Activated CD4-positive, alpha-beta T cell treated with anti-CD3 and anti-CD28 coated beads, Interleukin-2, amount 50 U/mL, for 4 hours (primary cell): ENCODE data around the gene LRRC19.
A peak's percentile ranks its signal among the peaks of the same experiment; 100 is the strongest.

ENCODE experiments used
- DNase-seq, 2 experiments: peaks; one replicate each; pipeline ENCODE4 v3.0.0-alpha.2; 2020

Gene LRRC19

GRCh38 chr9:27005491-27005890, at the start of gene LRRC19:
TSS of gene LRRC19 (minus strand) at chr9:27005672. CDS start at chr9:26999694, 5,978 bp downstream.
- no peak for DNase-seq

GRCh38 chr9:27054841-27055240, 49.4 kb upstream of the LRRC19 start:
- DNase-seq = no peak

DNA sequence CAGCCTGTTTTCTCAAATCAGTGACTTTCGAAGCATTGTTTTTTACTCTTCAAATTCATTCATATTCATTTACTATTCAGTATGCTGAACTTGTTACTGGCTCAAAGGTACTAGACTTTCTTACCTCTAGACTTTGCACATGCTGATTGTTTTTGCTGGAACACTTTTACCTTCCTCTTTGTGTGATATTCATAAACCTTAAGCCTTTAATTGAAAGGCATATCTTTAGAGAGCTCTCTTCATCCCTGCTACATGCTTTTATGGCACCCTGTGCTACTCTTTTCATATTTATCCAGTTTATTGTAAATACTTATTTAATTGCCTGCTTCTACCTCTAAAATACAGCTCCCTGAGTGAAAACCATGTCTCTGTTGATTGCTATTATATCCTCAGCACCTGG, 48.7 kb upstream of the LRRC19 start:
- DNase-seq = no peak

DNA sequence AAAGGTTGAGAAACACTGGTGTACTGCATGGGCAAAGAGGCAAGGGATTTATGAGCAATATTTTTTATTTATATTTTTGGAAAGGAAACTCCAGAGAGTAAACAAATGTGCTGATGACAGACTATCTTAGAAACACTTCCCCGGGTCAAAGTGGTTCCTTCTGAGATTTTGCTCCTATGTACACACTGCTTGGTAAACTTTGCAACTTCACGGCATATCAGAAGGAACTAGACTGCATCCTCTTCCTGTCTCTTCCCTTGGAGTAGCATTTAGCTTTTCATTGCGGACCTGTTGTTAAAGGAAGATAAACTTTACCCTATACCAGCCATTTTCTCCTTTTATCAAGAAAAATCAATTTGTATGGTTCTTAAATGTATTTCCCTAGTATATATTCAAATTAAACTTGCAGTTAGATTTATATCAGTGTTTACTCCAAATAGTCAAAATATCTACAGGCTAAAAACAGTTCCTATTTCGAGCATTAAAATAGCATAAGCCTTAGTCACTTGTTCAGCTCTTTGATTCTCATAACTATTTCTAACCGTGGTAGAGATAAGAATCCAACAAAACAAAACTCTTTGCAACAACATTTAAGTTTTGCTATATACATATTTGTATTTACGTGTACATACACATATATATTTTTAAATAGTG, 48.0 kb upstream of the LRRC19 start:
- no peak for DNase-seq

DNA sequence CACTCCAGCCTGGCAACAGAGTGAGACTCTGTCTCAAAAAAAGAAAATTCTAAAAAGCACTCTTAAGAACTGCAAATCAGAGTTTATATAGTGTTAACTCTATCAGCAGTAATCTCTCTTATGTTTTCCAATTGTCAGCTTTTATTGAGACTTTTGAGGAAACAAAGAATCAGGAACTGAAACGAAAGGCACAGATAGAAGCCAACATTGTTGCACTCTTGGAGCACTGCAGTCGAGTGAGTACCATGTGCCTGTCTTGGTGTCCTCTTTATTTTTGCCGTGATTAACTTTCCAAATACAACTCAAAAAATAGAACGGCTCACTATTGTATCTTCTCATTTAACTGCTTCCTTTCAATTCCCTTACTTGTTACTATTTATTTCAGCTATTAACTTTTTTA, 41.7 kb upstream of the LRRC19 start:
- DNase-seq = no peak

- DNase-seq = no peak
Measured at GRCh38 chr9:27043176-27043575, 37.7 kb upstream of the LRRC19 start.

DNA sequence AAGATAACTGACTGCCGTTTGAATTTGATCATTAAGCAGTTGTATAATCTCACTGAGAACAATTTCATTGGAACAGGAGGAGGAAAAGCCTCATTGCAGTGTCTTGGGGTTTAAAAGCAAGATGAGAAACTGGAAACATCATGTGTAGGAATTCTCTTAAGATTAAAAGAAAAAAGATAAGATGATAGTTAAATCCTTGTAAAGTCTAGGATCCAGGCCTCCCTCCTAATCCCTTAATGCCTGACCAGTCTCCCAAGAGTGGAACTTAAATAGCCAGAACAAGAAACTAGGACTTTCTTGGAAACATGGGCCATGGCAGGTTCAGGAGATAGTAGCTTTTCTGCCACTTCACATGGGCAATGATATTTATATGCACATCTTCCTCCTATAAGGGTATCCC, 37.0 kb upstream of the LRRC19 start:
- no peak for DNase-seq

- DNase-seq = no peak
Measured at GRCh38 chr9:27041746-27042145, 36.3 kb upstream of the LRRC19 start.

DNA sequence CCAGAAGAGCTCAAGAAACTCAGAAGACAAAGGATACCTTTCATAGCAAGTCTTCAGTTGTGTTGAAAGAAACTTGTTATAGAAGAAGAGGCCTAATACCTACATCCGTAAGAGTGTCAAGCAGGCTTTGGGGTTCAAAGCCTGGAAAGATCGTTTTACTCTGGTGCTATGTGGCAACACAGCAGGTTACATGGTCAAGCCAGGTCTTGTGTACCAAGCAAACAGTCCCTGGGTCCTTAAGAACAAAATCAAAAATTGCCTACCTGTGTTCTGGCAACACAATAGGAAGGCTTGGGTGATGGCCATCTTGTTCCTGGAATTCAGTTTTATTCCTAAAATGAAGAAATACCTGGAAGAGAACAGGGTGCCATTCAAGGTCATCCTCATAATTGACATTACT, 32.0 kb upstream of the LRRC19 start:
- no peak for DNase-seq

DNA sequence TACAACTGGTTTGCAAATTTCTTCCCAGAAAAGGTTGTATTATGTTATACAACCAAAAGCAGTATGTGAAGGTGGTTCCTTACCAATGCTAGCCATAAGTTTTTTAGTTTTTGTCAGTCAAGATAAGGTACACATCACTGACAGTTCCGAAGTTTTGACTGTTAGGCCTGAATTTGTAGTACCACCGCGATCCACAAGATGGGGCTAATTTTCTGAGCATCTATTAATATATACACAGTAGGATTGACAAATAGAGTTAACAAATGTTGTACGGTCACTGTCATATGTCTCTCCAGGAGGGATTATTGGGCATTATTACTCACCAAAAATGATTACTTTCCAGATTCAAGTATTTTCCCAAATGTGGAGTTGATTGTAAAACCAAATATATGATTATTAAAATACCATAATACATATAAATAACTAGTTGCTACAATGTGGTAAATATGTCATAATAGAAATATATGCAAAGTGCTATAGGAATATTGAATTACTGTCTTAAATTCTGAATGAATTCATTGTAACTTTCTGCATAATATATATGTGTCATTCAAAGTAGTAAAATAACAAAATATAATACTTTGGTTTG, 28.4 kb upstream of the LRRC19 start:
- peak; percentile 31 to 36 for DNase-seq

DNA sequence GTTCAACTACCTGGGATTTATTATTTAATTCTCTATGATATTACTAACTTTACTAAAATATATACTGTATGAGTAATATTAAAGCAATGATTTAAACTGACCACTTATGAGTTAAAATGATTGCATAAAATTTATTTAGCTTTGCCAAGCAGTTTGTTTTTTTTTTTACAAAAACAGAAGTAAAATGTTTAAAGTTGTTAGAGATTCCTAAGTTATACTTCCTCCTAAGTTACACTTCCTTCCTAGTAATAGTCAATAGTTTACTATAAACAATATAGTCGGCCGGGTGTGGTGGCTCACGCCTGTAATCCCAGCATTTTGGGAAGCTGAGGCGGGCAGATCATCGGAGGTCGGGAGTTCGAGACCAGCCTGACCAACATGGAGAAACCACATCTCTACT, 23.7 kb upstream of the LRRC19 start:
- DNase-seq = no peak

DNA sequence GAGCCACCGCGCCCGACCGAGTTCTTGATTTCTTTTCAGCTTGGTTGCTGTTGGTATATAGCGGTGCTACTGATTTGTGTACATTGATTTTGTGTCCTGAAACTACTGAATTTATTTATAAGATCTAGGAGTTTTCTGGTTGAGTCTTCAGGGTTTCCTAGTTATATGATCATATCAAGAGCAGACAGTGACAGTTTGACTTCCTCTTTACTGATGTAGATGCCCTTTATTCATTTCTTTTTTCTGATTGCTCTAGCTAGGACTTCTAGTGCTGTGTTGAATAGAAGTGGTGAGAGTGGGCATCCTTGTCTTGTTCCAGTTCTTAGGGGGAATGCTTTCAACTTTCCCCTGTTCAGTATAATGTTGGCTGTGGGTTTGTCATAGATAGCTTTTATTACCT, 17.4 kb upstream of the LRRC19 start:
- DNase-seq = no peak

GRCh38 chr9:27019589-27019988, 14.1 kb upstream of the LRRC19 start:
- no peak for DNase-seq

GRCh38 chr9:27003426-27004077, 1.9 kb downstream of the LRRC19 start:
- DNase-seq = no peak

DNA sequence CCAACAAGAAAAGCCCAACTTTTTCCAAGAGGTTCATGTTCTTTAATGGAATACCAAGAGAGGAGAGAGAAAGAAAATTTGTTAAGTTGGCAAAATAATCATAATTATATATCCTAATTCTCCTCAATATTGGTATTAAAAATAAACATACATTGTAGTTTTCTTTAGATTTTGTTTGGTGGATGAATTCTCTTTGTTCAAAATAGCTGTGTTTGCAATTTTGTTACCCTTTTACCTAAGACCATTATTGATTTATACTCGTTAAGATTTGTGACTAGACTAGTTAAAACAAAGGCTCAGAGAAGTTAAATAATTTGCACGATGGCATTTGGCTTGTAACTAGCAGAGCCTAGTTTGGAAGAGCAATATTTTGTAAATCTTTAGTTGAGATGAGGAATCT, 9.7 kb downstream of the LRRC19 start:
- no peak for DNase-seq

DNA sequence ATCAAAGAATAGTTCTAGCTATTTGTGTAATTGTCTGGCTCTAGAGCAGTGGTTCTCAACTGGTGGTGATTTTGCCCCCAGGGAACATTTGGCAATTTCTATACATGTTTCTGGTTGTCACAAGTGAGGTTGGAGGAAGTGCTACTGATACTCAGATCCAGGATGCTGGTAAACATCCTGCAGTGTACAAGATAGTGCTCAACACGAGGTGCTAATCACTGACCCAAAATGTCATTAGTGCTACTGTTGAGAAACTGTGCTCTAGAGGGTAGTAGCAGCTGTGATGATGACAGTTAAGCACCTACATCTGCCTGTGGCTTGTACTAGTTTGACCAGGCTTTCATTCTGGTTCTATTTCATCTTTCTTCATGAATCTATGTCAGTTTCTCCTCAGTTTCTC, 22.1 kb downstream of the LRRC19 start:
- DNase-seq = no peak

GRCh38 chr9:26975728-26976707, 29.5 kb downstream of the LRRC19 start:
- no peak for DNase-seq

DNA sequence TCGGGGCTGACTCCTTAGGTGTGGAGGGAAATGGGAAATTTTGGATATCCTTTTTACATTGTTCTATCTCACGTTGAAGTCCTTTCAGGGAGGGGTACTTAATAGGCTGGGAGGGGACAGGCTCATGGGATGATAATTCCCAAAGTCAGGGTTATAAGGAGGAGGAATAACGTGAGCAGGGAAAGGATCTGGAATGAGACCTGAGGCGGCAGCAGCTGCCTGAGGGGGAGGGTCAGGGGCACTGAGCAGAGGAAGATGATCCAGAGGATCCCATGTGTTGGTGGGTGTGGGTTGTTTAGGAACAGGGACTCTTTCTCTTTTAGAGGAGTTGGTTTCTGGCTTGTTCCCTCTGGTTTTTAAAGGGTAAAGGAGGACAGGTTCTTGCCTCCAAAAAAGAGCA, 30.5 kb downstream of the LRRC19 start:
- no peak for DNase-seq

DNA sequence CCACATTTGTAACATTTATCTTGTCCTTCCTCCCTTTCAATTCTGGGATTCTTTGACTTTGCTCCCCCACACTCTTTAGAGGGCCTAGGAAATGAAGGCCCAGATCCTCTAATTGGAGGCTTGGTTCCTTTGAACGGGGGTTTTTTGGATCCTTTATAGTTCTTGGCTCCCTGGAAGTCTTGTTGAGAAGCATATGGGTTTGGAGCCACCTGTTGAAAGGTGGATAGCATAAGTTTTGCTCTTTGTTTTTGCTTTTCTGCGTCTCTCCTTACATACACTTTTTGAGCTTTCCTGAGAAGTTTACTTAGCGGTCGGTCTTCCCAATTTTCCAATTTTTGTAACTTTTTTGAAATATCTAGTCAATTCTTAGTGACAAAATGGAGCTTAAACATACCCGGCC, 31.5 kb downstream of the LRRC19 start:
- DNase-seq = no peak

DNA sequence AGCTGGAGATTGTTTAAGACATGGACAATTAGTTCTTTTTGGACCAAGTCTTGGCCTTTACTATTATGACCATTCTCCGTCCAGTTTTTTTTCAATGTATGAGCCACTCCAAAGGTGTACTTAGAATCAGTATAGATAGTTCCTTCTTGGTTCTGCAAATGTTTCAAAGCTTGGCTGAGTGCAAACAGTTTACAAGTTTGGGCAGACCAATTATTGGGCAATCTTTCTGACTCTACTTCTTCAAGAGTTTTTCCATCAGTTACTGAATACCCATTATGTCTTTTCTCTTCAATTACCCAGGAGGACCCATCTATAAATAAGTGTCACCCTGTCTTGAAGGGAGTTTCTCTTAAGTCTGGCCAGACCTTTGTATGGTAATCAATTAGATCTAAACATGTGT, 33.8 kb downstream of the LRRC19 start:
- DNase-seq = no peak

DNA sequence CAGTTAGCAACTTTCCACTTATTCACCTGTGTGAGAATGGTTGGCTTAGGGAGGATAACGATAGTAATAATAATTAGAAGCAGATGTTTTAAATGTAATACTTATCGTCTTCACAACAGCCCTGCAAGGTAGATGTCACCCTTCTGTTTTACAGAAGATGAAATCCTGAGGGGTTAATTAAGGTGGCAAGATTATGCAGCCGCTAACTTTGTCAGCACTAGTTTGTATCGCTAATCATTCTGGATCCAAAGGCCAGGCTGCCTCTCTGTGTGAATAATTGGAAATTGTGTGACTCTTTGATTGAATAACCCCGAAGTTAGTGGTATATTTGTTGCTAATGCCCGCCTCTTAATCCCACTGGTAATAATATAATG, 48.6 kb downstream of the LRRC19 start:
- DNase-seq = no peak

GRCh38 chr9:26955921-26956859, 49.3 kb downstream of the LRRC19 start, which contains the start of gene IFT74:
TSS of gene IFT74 (plus strand) at chr9:26956412. CDS start at chr9:26961968, 5,556 bp downstream.
- peak; percentile 91 to 93 for DNase-seq
